Measurements from ENCODE around the gene SLC35E2B.

DNA sequence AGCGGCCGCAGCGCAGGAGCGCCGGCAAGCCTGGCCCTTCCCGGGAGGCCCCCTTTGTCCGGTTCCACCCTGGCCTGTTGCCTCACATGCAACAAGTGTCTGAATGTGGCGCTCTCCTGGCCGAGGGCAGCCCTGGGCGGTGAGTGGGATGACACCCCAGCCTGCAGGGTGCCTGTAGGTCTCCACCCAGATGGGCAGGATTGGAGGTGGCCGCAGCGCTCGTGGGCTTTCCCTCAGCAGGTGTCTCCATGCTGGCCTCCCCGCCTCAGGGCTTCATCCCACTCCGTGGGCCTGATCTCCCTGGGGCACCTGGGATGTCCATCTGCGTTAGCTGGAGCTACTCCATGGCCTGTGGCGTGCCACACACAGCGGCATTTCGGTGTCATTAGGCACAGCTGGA is 75.8 kb downstream of the SLC35E2B start:
- TF ChIP-seq, protein P1, sequence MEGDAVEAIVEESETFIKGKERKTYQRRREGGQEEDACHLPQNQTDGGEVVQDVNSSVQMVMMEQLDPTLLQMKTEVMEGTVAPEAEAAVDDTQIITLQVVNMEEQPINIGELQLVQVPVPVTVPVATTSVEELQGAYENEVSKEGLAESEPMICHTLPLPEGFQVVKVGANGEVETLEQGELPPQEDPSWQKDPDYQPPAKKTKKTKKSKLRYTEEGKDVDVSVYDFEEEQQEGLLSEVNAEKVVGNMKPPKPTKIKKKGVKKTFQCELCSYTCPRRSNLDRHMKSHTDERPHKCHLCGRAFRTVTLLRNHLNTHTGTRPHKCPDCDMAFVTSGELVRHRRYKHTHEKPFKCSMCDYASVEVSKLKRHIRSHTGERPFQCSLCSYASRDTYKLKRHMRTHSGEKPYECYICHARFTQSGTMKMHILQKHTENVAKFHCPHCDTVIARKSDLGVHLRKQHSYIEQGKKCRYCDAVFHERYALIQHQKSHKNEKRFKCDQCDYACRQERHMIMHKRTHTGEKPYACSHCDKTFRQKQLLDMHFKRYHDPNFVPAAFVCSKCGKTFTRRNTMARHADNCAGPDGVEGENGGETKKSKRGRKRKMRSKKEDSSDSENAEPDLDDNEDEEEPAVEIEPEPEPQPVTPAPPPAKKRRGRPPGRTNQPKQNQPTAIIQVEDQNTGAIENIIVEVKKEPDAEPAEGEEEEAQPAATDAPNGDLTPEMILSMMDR (IDR thresholded peaks at IDR 0.05): no peak
- no peak for TF ChIP-seq POLR2A (IDR thresholded peaks at IDR 0.05)

All from testis (tissue), 2 donors.